ENCODE measurements around the gene PDLIM4. TPM values are rescaled to one million over a fixed set of nuclear protein-coding genes. Genes with fewer than 3 reads are reported as not detected.

Gene PDLIM4
- total RNA-seq, 1 experiment from 2014 or later: not detected

- no peak for DNase-seq (ENCODE audit: low spot score)
- in situ Hi-C loops (cut with HindIII; ENCODE audit: low sequenced_read_pairs): no loop called here
These were observed 30.8 kb upstream of the PDLIM4 start for GRCh38 chr5:132226516-132227234.

DNA sequence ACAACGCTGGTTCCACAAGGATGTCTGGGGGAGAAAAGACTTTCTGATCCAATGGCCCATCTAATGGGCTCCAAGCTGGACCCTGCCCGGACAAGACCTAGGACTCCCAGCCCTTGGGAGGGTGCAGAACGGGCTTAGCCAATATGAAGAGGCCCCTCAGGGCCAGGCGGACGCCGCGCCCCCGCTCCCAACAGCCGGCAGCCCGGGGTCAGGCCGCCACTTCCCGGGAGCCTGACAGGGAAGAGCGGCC, 30.3 kb upstream of the PDLIM4 start:
- no peak for DNase-seq (ENCODE audit: low spot score)
- in situ Hi-C loops (cut with HindIII; ENCODE audit: low sequenced_read_pairs): no loop called here

DNA sequence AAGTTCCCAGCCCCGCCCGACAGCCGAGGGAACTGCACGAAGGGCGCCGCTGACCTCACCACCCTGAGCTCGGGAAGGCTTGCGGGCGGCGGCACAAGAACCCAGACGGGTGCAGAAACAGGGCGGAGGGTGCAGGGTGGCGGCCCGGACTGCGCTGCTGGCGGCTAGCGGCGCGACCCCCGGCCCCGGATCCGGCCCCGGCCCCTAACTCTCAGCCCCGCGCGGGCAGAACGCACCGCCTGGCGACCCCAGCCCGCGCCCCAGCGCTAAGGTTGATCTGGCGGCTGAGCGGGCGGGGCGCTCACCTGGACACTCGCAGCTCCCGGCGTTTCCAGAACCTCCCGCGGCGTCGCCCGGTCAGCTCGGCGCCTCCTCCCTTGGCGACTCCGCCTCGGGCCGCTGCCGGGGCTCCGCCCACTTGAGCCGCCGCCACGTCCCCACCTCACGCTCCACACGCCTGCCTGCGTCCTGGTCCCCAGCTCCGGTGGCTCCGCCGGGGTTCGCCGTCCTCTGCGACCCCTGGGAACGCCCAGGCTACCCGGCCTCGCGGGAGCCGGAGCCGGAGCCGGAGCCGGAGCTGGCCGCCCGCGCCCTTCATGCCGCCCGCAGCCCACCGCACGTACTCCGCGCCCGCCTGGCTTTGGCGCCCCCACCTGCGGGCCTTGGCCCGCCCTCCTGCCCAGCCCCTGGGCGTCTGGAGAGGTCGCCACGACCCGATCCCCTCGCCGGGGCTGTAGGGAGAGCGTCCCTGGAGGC, 29.8 kb upstream of the PDLIM4 start, which contains the start of gene P4HA2:
Gene P4HA2, minus strand, starts transcription at position 369 of the 756 bp plus-strand sequence. CDS start 9,227 bp downstream, outside the sequence.
- in situ Hi-C loops (cut with HindIII; ENCODE audit: low sequenced_read_pairs): no loop called here
- peak; percentile 81 for DNase-seq (ENCODE audit: low spot score)

DNA sequence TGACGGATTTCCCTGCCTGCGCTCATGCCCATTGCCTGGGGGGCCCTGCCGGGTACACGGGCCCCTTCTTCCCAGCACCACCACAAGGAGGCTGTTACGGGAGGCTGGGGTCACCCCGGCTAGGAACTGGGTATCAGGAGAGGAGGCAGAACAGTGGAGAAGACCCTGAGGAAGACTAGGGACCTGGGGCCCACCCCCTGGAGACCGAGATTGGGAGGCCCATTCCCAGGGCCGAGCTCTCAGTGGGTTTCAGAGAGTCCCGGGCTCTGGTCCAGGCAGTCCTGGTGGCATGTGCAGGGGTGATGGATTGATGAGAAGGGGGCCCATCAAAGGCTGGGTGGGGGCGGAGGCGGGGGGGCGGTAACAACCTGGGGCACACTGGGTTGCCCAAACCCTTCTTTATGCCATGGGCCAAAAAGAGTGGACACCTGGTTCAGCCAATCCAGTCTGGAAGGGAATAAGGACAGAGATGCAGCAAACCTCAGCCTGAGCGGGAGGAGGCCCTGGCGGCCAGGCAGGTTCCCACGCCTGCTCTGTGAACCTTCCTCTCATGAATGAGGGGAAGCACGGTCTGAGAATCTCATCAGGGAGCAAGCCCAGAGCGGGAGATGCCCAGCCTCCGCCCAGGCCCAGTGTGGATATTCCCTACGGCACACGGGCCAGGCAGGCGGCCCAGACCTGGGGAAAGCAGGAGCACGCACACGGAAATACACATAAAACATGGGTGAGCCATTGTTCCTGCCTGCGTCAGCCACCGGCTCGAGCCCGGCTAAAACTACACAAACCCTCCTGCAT, 29.1 kb upstream of the PDLIM4 start:
- DNase-seq (ENCODE audit: low spot score): no peak
- in situ Hi-C loops (cut with HindIII; ENCODE audit: low sequenced_read_pairs): no loop called here

DNA sequence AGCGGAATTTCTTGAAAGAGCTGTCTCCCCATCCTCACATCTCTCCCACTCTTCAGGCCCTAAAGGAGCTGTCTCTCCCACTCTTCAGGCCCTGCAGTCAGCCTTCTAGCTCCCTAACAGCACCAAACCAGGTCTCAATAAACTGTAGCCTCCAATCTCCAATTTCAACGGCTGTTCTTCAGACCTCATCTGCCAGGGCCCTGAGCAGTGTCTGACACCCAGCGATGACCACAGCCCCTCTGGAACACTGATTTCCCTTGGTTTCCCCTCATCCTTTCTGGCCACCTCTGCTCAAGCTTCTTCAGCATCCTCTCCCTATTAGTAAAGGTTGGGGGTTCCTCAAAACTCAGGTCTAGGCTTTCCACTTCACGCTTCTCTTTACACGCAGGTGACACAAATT, 28.3 kb upstream of the PDLIM4 start:
- in situ Hi-C loops (cut with HindIII; ENCODE audit: low sequenced_read_pairs): no loop called here

DNA sequence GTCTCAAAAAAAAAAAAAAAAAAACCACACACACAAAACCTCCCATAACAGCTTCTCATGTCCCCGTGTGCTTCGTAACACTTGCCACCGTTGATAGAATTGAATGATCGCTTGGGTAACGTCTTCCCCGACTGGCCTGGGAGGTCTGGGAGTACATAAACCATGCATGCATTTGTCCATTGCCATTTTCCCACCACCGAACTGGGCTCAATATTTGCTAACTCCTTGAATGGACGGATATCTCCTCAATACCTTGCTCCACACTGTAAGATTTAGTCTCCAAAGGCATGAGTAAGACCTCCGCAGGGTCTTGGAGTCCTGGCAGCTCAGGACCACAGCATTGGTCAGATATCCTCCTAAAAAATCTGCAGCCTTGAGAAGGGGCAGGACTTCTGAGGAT, 26.6 kb upstream of the PDLIM4 start:
- no peak for DNase-seq (ENCODE audit: low spot score)

More for the DNA sequence above, 28.3 kb upstream of the PDLIM4 start:
- no peak for DNase-seq (ENCODE audit: low spot score)

GRCh38 chr5:132232465-132232864, 25.0 kb upstream of the PDLIM4 start:
- DNase-seq (ENCODE audit: low spot score): no peak
- in situ Hi-C loops (cut with HindIII; ENCODE audit: low sequenced_read_pairs): no loop called here

More for the DNA sequence above, 26.6 kb upstream of the PDLIM4 start:
- in situ Hi-C loops (cut with HindIII; ENCODE audit: low sequenced_read_pairs): no loop called here

DNA sequence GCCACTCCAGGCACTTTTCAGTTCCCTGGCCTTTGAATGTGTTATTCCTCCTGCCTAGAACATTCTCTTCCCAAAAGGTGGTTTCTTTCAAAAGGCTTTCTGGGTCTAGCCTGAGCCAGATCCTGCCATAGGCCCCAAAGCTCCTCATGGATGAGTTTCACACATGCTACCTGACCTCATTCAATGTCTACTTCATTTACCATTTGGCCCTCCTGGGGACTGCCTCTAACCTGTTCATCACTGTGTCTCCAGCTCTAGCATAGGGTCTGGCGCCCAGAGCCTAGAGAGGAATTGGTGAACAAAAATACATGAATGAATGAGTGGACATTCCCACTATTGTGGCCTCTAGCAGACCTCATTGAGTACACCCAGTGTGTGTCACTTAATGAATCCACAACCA, 24.4 kb upstream of the PDLIM4 start:
- DNase-seq (ENCODE audit: low spot score): no peak
- in situ Hi-C loops (cut with HindIII; ENCODE audit: low sequenced_read_pairs): no loop called here

- in situ Hi-C loops (cut with HindIII; ENCODE audit: low sequenced_read_pairs): no loop called here
- DNase-seq (ENCODE audit: low spot score): no peak
These were observed 23.4 kb upstream of the PDLIM4 start for GRCh38 chr5:132233811-132234683.

- no peak for DNase-seq (ENCODE audit: low spot score)
- in situ Hi-C loops (cut with HindIII; ENCODE audit: low sequenced_read_pairs): no loop called here
These were observed 22.8 kb upstream of the PDLIM4 start for GRCh38 chr5:132234684-132235062.

DNA sequence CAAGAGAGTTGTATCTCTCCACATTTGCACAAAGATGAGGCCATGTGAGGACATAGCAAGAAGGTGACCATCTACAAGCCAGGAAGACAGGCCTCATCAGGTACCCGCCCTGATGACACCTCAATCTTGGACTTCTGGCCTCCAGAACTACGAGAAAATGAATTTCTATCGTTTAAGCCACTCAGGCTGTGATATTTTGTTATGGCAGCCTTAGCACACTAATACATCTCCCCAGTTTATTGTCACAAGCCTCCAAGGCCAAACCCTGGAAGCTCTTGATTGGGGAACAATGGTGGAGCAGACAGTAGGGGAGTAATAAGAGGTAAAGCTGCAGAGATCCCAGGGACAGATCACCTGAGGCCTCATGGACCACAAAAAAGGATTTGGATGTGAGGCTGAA, 22.2 kb upstream of the PDLIM4 start:
- in situ Hi-C loops (cut with HindIII; ENCODE audit: low sequenced_read_pairs): no loop called here
- DNase-seq (ENCODE audit: low spot score): no peak

DNA sequence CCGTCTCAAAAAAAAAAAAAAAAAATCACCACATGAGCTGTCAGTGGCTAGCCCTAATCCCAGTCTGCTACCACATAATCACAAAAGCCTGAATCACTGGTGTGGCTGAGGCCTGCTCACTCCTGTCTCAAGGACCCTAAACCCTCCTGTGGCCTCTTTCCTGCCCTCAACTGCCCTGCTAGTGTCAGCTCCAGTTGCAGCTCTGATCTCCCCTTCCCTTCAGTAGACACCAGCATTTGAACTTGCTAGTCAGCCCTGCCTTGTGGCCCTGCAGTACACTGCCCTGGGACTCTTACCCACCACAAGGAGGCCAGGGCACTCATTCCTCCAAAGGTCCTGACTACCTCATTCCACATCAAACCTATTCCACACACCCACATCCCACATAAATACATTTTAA, 20.4 kb upstream of the PDLIM4 start:
- in situ Hi-C loops (cut with HindIII; ENCODE audit: low sequenced_read_pairs): no loop called here
- no peak for DNase-seq (ENCODE audit: low spot score)

- in situ Hi-C loops (cut with HindIII; ENCODE audit: low sequenced_read_pairs): no loop called here
- DNase-seq (ENCODE audit: low spot score): no peak
These were observed 19.8 kb upstream of the PDLIM4 start for GRCh38 chr5:132237670-132238069.

GRCh38 chr5:132238169-132238744, 19.2 kb upstream of the PDLIM4 start:
- in situ Hi-C loops (cut with HindIII; ENCODE audit: low sequenced_read_pairs): no loop called here
- DNase-seq (ENCODE audit: low spot score): peak; percentile 78

GRCh38 chr5:132238901-132239500, 18.5 kb upstream of the PDLIM4 start:
- in situ Hi-C loops (cut with HindIII; ENCODE audit: low sequenced_read_pairs): no loop called here
- no peak for DNase-seq (ENCODE audit: low spot score)

GRCh38 chr5:132239776-132240175, 17.7 kb upstream of the PDLIM4 start:
- in situ Hi-C loops (cut with HindIII; ENCODE audit: low sequenced_read_pairs): no loop called here
- DNase-seq (ENCODE audit: low spot score): no peak

DNA sequence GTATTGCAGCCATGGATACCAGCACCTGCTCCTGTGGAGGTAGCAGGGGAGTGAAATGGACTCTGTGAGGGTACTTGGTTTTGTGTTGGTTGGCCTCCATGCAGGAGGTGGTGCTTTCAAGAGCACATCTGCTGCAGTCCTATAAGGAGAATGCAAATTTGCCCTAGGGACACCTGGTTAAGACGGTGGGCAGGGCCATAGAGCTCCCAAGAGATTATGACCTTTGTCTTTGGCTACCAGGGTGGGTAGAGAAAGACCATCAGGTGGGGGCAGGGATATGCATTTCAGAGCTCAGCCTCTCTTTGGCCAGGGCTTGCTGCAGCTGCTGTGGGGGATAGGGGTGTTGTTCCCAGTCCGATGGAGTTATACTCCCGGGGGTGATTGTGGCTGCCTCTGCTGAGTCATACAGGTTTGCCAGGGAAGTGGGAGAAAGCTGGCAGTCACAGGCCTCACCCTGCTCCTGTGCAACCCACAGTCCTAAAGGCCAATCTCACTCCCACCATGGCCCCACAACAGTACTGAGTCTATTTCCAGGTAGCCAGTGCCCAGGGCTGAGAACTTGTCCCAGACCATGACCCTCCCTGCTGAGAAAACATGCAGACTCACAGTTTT, 14.0 kb upstream of the PDLIM4 start:
- in situ Hi-C loops (cut with HindIII; ENCODE audit: low sequenced_read_pairs): no loop called here
- no peak for DNase-seq (ENCODE audit: low spot score)

- in situ Hi-C loops (cut with HindIII; ENCODE audit: low sequenced_read_pairs): no loop called here
These were observed 11.9 kb upstream of the PDLIM4 start for GRCh38 chr5:132245593-132245992.

More at GRCh38 chr5:132245593-132245992, 11.9 kb upstream of the PDLIM4 start:
- DNase-seq (ENCODE audit: low spot score): no peak
